Nucleus accumbens (tissue), 56 donors: ENCODE results near the gene FASTKD1.

Experiments used
- DNase-seq, 56 donors: peaks; one replicate each; lab custom pipeline; 2025; lab: John Stamatoyannopoulos, UW

Gene FASTKD1

GRCh38 chr2:169509955-169510354, 63.7 kb downstream of the FASTKD1 start:
- DNase-seq: no peak

DNA sequence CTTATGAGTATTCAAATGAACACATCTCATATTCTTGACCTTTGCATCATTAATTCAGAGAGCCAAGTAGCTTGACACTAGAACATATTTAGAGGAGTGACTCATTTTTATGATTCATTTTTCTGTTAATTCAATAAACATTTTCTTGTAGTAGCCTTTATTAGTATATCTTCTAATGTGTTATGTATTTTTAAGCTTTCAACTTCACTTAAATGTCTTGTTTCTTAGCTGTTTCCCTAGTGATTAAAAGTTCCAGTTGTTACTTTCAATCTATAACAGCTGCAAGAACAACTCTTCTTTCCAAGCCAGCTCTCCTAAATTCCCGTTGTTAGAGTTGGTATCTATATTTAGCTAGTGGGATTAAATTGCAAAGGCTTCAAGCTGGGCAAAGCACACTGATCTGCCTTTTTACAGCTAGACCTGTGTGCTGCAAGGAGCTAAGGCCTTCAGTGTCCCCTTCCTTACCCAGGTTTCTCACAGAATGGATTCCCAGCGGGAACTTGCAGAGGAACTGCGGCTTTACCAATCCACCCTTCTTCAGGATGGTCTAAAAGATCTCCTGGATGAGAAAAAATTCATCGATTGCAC, 64.3 kb downstream of the FASTKD1 start, which contains the start of gene KLHL41:
KLHL41 (plus strand) TSS at position 405 of the 588 bp plus-strand sequence; CDS start at position 482, 77 bp downstream.
- no peak for DNase-seq

DNA sequence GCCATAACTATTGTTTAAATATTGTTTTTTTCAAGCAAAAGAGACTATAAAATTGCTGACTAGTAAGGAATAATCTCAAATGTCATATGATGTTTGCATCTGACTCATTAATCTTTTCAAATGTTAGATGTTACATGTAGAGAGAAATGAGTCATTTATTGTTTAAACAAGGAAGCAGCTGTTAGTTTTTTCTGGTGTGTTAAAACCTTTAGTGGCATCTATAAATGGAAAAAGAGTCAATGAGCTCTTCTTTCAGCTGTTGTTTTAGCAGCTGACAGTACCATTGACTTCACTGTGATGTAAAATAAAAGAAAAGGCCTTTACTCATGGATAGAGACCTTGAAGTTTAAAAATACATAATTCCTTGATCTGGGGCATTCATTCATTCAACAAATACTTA, 66.0 kb downstream of the FASTKD1 start:
- no peak for DNase-seq

- DNase-seq: no peak
Measured at GRCh38 chr2:169504651-169505050, 69.0 kb downstream of the FASTKD1 start.

DNA sequence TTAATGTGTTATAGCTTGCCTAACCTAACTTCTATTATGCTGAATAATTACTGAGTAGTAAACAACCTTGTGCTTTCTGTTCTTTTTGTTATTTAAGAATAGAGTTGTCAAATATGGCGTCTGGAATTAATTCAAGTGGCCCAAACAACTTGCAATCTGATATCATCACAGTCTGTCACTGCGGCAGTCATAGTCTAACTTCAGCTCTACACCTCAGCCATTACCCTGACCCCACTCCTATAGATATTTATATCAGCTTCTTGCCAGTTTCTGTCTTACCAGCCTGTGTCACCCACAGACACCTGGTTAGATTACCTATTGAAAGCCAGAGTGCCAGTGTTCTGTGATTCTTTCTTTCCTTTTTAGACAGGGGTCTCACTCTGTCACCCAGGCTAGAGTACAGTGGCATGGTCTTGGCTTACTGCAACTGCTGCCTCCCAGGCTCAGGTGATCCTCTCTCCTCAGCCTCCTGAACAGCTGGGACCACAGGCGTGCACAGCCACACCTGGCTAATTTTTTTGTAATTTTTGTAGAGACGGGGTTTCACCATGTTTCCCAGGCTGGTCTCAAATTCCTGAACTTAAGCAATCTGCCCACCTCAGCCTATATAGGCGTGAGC, 78.2 kb downstream of the FASTKD1 start:
- DNase-seq: no peak

GRCh38 chr2:169493360-169493759, 80.3 kb downstream of the FASTKD1 start:
- DNase-seq: no peak

- no peak for DNase-seq
Measured at GRCh38 chr2:169491378-169491777, 82.3 kb downstream of the FASTKD1 start.

GRCh38 chr2:169490834-169491233, 82.8 kb downstream of the FASTKD1 start:
- DNase-seq: no peak

DNA sequence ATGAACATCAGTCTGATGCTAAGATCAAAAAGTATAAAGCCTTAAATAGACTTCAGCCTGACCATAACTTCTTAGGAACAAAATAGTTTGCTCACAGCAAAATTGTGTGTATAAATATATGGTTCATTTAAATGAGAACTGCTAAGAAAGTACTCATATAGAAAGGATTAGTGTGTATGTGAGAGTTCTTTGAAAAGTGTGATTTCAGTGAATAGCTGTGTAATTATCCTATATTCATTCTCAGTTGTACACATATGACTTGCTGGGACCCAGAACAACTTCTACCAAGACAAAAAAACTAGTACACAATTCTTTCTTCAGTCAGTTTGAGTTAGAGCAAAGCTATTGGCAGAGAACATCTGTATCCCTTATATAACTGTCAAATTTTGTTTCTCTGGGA, 87.2 kb downstream of the FASTKD1 start:
- no peak for DNase-seq

DNA sequence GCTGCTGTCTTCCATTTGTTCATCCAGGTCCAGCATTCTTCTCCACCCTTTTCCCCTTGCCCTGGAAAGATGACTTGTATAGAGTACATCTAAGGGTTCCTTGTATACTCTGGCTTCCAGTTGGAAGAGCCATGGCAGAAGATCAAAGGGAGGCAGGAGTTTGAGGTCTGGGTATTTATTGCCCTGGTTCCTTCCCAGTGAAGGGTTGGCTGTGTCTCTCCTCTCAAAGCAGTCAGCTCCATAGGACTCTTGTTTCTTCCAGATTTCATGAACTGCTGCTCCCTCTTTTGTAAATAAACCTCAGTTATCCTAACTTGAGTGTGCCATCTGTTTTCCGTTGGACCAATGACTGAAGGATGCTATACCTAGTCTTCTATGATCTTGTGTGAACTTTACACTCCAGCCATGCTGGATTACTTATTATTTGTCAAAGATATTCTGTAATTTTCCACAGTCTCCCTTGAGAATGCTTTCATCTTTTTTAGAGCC, 88.0 kb downstream of the FASTKD1 start:
- no peak for DNase-seq

- no peak for DNase-seq
Measured at GRCh38 chr2:169480079-169480465, 93.6 kb downstream of the FASTKD1 start.
